Measurements from ENCODE around the gene OR5M11. TPM values are rescaled to one million over a fixed set of nuclear protein-coding genes. Genes with fewer than 3 reads are reported as not detected.

The OR5M11 gene
- total RNA-seq (2022; extraction: Qiagen RNA extraction) = not detected in 5 replicates

GRCh38 chr11:56543157-56543556 is at the start of gene OR5M11:
Gene OR5M11 (minus strand): TSS chr11:56543257. CDS start chr11:56543257, 0 bp downstream.

GRCh38 chr11:56577621-56578020 is 34.6 kb upstream of the OR5M11 start, which contains the start of gene OR5M10:
Gene OR5M10 (minus strand): TSS chr11:56577721. CDS start chr11:56577721, 0 bp downstream.

Other genes with a start within 250 kb of the OR5M11 start
- gene OR8K3, start 228.1 kb downstream of the OR5M11 start, total RNA-seq (2022; extraction: Qiagen RNA extraction) = not detected in 5 replicates
- gene OR8K1, start 197.2 kb downstream of the OR5M11 start, total RNA-seq (2022; extraction: Qiagen RNA extraction) = not detected in 5 replicates
- gene OR8J1, start 189.0 kb downstream of the OR5M11 start, total RNA-seq (2022; extraction: Qiagen RNA extraction) = not detected in 5 replicates
- not detected in 5 replicates for gene OR8U1, start 167.6 kb downstream of the OR5M11 start, total RNA-seq (2022; extraction: Qiagen RNA extraction)
- gene OR5AL1, start 130.6 kb downstream of the OR5M11 start, total RNA-seq (2022; extraction: Qiagen RNA extraction) = not detected in 5 replicates
- gene OR5M3, start 69.9 kb downstream of the OR5M11 start, total RNA-seq (2022; extraction: Qiagen RNA extraction) = not detected in 5 replicates
- gene OR5M8, start 51.9 kb downstream of the OR5M11 start, total RNA-seq (2022; extraction: Qiagen RNA extraction) = not detected in 5 replicates
- not detected in 5 replicates for gene OR5M10, start 34.5 kb upstream of the OR5M11 start, total RNA-seq (2022; extraction: Qiagen RNA extraction)
- not detected in 5 replicates for gene OR5M1, start 71.6 kb upstream of the OR5M11 start, total RNA-seq (2022; extraction: Qiagen RNA extraction)
- not detected in 5 replicates for gene OR5AP2, start 99.2 kb upstream of the OR5M11 start, total RNA-seq (2022; extraction: Qiagen RNA extraction)
- gene OR5AR1, start 120.4 kb upstream of the OR5M11 start, total RNA-seq (2022; extraction: Qiagen RNA extraction) = not detected in 5 replicates
- gene OR9G1, start 155.8 kb upstream of the OR5M11 start, total RNA-seq (2022; extraction: Qiagen RNA extraction) = not detected in 5 replicates
- gene OR9G4, start 205.4 kb upstream of the OR5M11 start, total RNA-seq (2022; extraction: Qiagen RNA extraction) = not detected in 5 replicates

Data from A549 treated with Hydrocortisone at 1 μM for 4 hours (cell line).